Heart right ventricle (tissue), 16 donors: Measurements from ENCODE around the gene NDUFAF5. TPM values are rescaled to one million over a fixed set of nuclear protein-coding genes. Genes with fewer than 3 reads are reported as not detected.

ENCODE experiments used
- ATAC-seq, 8 donors: fragments of 200-7000 bp; cut with Tn5 transposase; one replicate each; pipeline ENCODE4 v1.9.1; 2020; ENCODE audit warnings: mild to moderate bottlenecking in 8 of 8, moderate library complexity in 8 of 8, moderate number of reproducible peaks in 1 of 8
- DNase-seq, 2 donors: peaks; one replicate each; pipeline ENCODE4 v3.0.0-alpha.2; 2020
- H3K27ac ChIP-seq, 10 donors: fragments of 200-600 bp; sonication (generic) in 2 of 10; one replicate each; pipeline versions ENCODE4 v1.5.0 to v1.8.0; 2020 to 2022; ENCODE audit warnings: mild to moderate bottlenecking in 3 of 10
- H3K27me3 ChIP-seq, 7 donors: fragments of 200-600 bp; one replicate each; pipeline ENCODE4 v1.8.0; 2021 to 2022; ENCODE audit warnings: mild to moderate bottlenecking in 2 of 7
- H3K36me3 ChIP-seq, 9 donors: fragments of 200-600 bp; sonication (generic) in 1 of 9; one replicate each; pipeline versions ENCODE4 v1.5.0 to v1.8.0; 2020 to 2022; ENCODE audit warnings: mild to moderate bottlenecking in 2 of 9
- H3K4me1 ChIP-seq, 9 donors: fragments of 200-600 bp; sonication (generic) in 1 of 9; one replicate each; pipeline versions ENCODE4 v1.5.0 to v1.8.0; 2020 to 2022; ENCODE audit warnings: mild to moderate bottlenecking in 4 of 9
- H3K4me3 ChIP-seq, 10 donors: fragments of 200-600 bp; sonication (generic) in 2 of 10; one replicate each; pipeline versions ENCODE4 v1.5.0 to v1.8.0; 2020 to 2022; ENCODE audit warnings: mild to moderate bottlenecking in 7 of 10, moderate library complexity in 2 of 10
- H3K9me3 ChIP-seq, 11 donors: fragments of 200-600 bp in 10 of 11; sonication (generic) in 2 of 11; one replicate each; pipeline versions ENCODE4 v1.5.0 to v1.8.0; 2013 to 2022; ENCODE audit warnings: mild to moderate bottlenecking in 2 of 11, control low read depth in 1 of 11, moderate library complexity in 1 of 11
- WGBS, 2 donors: extraction: QIAGEN DNeasy Blood & Tissue Kit; methylation state at CpG; one replicate each; pipeline ENCODE4 v1.1.7; 2013; ENCODE audit warnings: inconsistent platforms in 1 of 2; 5-methylcytosine and 5-hydroxymethylcytosine counted together
- intact Hi-C, 10 donors: fragments of 100-400 bp; cut with DNase I; formaldehyde crosslinking; loops; one replicate each; pipeline versions ENCODE4 v1.11.1 to v1.14.2; 2022
- polyA plus RNA-seq, 2 donors: library from polyadenylated mRNA; stranded (reverse); fragments of 200-250 nt; gene quantifications; one replicate each; pipeline ENCODE4 v1.2.3, GENCODE V29; 2013
- total RNA-seq, 10 donors: library from RNA; stranded (reverse); fragmentation: NEBNext Ultra II Directional in 3 of 10; extraction: Animal tissue kit (Norgen Biotek cat#: 25700) in 3 of 10; gene quantifications; one replicate each; pipeline versions ENCODE4 v1.2.1 to v1.2.4, GENCODE V29; 2021 to 2023
- TF ChIP-seq, protein P1 (sequence below), 9 donors: fragments of 200-600 bp; sonication (generic) in 2 of 9; IDR thresholded peaks; one replicate each; pipeline versions ENCODE4 v1.5.0 to v1.8.0; 2021 to 2022; ENCODE audit warnings: antibody characterized with exemption in 9 of 9, mild to moderate bottlenecking in 5 of 9, moderate library complexity in 1 of 9
- donor health status: Arrhythmogenic right ventricular cardiomyopathy.
- donor health status: ischemic (EF 13 %, LVEDD 7.1; RV severe dilation, severe dysfunction).
- donor health status: healthy with polysubstance abuse.
- donor health status: DM: no; HTN: yes; CAD: no.
- donor health status: DM: no; HTN: no; CAD: no.
- donor health status: ischemic (EF 25% LVEDD 6.9; RV normal size, moderate dysfunction).
- donor health status: ischemic (EF 25% LVEDD 5.7; RV mildly dilated, moderate dysfunction).
- donor health status: healthy.
- donor health status: DM: yes; HTN: yes; CAD: no.
- donor health status: Ischemic cardiomyopathy.
- donor health status: ischemic (EF 35%, LVEDD 5.7; RV mildly dilated, moderate dysfunction).
- donor health status: nonischemic (EF 11% LVEDD 7.7; RV severe dilation, severe dysfunction).
- donor health status: DM: yes; HTN: yes; CAD: no.
- donor health status: PGD.
- donor health status: ischemic (EF 29% LVEDD 5.4; RV normal size, mild dysfunction).
- donor health status: nonischemic (EF 23%, LVEDD 6.1; RV moderate dilation, normal function).

NDUFAF5 gene
- total and polyA plus RNA-seq, 12 donors: 42.0 to 112 (median 66.3) TPM

DNA sequence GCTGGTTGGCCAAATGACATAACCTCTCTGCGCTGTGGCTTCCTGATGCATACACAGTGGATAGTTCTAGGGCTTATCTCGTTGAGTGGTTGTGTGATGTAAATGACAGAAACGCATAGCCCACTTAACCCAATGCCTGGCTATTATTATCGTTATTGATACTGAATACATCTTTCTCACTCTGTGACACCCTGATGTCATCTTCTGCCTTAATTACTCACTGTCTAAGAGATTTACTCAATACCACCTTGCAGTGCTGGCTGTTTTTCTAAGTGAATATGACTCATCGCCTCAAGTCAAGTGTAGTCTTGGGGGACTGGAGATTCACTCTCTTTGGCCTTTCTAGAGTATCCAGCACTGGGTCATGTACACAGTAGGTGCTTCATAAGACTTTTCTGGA, 73.6 kb downstream of the NDUFAF5 start:
- ATAC-seq (no peak), DNase-seq (no peak)
- Histone ChIP-seq H3K9me3 (no peaks in the 10 kb centered on the region), H3K4me1 (peaks cover 0 to 13% (median 6%) of the 10 kb centered on the region in 9 donors), H3K27ac (no peak overlapping the region), H3K27me3 (no peaks in the 10 kb centered on the region), H3K4me3 (no peak overlapping the region), H3K36me3 (no peaks in the 10 kb centered on the region)
- 89 to 91% methylated on average over 5 of the region's 5 CpGs for WGBS, 2 donors
- TF ChIP-seq, protein P1, sequence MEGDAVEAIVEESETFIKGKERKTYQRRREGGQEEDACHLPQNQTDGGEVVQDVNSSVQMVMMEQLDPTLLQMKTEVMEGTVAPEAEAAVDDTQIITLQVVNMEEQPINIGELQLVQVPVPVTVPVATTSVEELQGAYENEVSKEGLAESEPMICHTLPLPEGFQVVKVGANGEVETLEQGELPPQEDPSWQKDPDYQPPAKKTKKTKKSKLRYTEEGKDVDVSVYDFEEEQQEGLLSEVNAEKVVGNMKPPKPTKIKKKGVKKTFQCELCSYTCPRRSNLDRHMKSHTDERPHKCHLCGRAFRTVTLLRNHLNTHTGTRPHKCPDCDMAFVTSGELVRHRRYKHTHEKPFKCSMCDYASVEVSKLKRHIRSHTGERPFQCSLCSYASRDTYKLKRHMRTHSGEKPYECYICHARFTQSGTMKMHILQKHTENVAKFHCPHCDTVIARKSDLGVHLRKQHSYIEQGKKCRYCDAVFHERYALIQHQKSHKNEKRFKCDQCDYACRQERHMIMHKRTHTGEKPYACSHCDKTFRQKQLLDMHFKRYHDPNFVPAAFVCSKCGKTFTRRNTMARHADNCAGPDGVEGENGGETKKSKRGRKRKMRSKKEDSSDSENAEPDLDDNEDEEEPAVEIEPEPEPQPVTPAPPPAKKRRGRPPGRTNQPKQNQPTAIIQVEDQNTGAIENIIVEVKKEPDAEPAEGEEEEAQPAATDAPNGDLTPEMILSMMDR (IDR thresholded peaks at IDR 0.05): no peak
- intact Hi-C loops: no loop called here

DNA sequence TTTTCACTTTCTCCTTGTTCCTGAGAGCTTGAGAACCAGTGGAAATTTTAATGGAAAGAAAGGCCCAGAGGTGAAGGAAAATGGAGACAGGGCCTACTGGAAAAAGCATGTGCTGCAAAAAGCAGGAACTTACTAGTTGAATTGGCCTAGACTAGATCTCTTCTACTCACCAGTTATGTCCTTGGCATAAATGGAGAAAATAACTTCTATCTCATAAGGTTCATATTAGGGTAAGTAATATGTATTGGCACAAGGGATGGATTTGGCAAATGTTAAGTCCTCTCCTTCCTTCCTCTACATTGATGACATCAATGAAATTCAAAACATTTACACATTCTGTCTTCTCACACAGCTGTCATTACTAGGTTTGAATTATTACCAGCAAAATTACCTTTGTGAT, 74.0 kb downstream of the NDUFAF5 start:
- Histone ChIP-seq H3K27ac (no peak overlapping the region), H3K27me3 (no peaks in the 10 kb centered on the region), H3K36me3 (no peaks in the 10 kb centered on the region), H3K4me1 (peaks cover 0 to 13% (median 6%) of the 10 kb centered on the region in 9 donors), H3K9me3 (no peaks in the 10 kb centered on the region), H3K4me3 (no peak overlapping the region)
- DNase-seq (no peak), ATAC-seq (no peak)
- TF ChIP-seq, protein P1 (IDR thresholded peaks at IDR 0.05): no peak
- intact Hi-C loops: no loop called here

DNA sequence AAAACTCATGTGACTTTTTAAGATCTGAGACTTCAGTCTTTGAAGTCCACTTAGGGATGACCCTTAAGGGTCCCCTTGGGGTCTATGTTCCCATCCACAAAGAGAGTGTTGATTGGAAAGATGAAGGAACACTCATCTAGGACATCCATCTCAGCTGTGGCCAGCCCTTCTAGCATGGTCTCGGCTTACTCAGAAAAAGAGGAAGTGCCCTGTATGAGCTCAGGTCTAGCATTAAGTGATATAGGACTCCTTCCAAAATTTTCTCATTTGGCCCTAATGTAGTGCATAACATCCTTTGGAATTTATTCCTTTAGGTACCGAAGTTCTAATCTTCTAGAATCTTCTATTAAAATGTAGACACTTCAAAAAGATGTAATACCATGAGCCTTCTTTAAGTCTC, 77.4 kb downstream of the NDUFAF5 start:
- H3K4me3 ChIP-seq: no peak overlapping the region
- WGBS, 2 donors: 80 to 95% methylated on average over 2 of the region's 2 CpGs
- H3K4me1 ChIP-seq: peaks cover 0 to 21% (median 6%) of the 10 kb centered on the region in 9 donors
- no peaks in the 10 kb centered on the region for H3K27me3 ChIP-seq
- H3K9me3 ChIP-seq: no peaks in the 10 kb centered on the region
- no peak for ATAC-seq
- intact Hi-C loops: no loop called here
- TF ChIP-seq, protein P1 (IDR thresholded peaks at IDR 0.05): no peak
- no peak overlapping the region for H3K27ac ChIP-seq
- no peaks in the 10 kb centered on the region for H3K36me3 ChIP-seq
- DNase-seq: no peak

DNA sequence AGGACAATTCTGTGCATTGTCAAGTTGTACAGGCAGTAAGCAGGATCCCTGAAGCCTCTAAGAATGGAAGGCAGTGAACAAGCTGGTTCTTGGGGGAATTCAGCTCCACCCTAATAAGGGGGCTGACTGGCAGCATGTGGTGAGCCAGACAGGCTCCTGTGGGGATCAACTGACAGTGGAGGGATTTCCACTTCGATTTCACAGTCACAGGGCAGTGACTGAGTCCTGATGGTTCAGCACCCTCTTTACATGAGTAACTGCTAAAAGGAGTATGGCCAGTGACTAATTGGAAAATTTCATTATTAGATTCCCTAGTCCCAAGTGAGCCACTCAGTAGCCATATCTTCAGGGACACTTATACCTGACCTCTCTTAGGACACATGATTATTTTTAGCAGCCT, 78.4 kb downstream of the NDUFAF5 start:
- no peaks in the 10 kb centered on the region for H3K9me3 ChIP-seq
- H3K4me3 ChIP-seq: no peak overlapping the region
- peak in 2 of 8 donors; percentile 59 to 87 for ATAC-seq
- DNase-seq: no peak
- no peak overlapping the region for H3K27ac ChIP-seq
- no peaks in the 10 kb centered on the region for H3K36me3 ChIP-seq
- whole genome bisulfite sequencing, 2 donors: 36 to 42% methylated on average over 1 of the region's 1 CpG
- H3K27me3 ChIP-seq: no peaks in the 10 kb centered on the region
- peaks cover 0 to 16% (median 3%) of the 10 kb centered on the region in 9 donors for H3K4me1 ChIP-seq
- TF ChIP-seq, protein P1 (IDR thresholded peaks at IDR 0.05): no peak
- intact Hi-C loops: no loop called here
